ENCODE results near the gene PUM1.

The PUM1 gene

DNA sequence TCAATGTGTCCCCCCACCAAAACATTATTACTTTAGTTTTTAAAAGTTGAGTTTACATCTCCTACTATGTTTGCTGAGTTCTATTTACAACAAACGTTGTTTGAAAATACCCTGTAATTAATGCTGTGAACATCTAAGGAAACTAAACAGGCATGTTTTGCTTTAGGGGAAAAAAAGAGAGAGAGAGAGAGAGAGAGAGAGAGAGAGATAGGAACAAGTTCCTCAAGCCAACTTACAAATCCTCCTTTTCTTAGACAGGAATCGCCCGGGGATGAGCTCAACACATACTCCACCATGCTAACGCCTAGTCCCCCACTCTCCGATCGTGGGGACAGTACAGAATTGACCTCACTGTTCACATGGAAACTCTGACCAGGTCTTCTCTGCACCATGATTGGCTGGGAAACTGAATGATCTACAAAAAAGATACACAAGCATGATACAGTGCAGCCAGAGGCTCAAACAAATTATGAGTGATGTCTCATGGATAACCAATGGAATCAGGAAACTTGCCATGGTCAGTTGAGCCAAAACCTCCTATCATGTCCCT is 59.8 kb downstream of the PUM1 start:
- no peak for TF ChIP-seq CTCF (conservative IDR thresholded peaks at IDR 0.05; ENCODE audit: low read depth, low read length)
- no peak overlapping the region for H3K4me3 ChIP-seq (ENCODE audit: low read length)
- no peak for DNase-seq (ENCODE audit: low read depth)

DNA sequence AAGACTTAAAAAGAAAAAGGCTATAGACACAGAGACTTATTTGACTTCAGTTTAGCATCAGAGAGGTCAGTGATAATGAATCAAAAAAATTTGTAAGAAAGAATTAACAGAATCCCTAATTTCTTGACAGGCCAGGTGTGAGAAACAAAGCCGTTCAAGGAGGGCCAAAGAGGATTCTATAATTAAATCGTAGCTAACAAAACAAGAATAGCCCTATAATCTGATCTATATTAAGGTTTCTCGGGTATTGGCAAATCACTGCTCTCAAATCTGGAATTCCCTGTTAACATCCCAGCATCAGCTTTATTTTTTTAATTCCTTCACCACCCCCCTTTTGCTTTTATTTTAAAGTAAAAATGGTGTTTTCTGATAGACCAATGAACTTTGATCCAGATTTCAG is 60.3 kb downstream of the PUM1 start:
- TF ChIP-seq CTCF (conservative IDR thresholded peaks at IDR 0.05; ENCODE audit: low read depth, low read length), result no peak
- DNase-seq (ENCODE audit: low read depth), result no peak
- H3K4me3 ChIP-seq (ENCODE audit: low read length), result no peak overlapping the region

GRCh38 chr1:31004231-31004621 is 61.3 kb downstream of the PUM1 start:
- H3K4me3 ChIP-seq (ENCODE audit: low read length), result no peak overlapping the region
- TF ChIP-seq CTCF (conservative IDR thresholded peaks at IDR 0.05; ENCODE audit: low read depth, low read length), result no peak

GRCh38 chr1:31003613-31004230 is 61.8 kb downstream of the PUM1 start:
- no peak for DNase-seq (ENCODE audit: low read depth)
- H3K4me3 ChIP-seq (ENCODE audit: low read length), result no peak overlapping the region
- TF ChIP-seq CTCF (conservative IDR thresholded peaks at IDR 0.05; ENCODE audit: low read depth, low read length), result no peak

More at GRCh38 chr1:31004231-31004621, 61.3 kb downstream of the PUM1 start:
- DNase-seq (ENCODE audit: low read depth), result no peak

DNA sequence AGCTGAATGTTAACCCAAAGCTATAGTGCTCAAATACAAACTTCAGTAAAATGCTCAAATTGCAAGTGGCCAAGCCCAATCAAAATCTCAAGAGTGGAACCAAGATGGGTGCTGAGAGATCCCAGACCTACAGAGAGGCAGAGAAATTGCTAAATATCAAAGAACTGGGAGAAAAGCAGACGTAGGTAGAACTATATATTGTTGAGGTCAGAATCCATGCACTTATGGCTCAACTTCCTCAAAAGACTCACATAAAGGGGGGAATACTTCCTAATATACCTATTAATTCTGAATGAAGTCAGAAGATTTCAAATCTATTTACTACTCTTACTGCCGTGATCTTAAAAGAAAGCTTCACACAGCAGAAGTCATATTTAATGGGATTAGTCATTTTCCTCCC is 65.2 kb downstream of the PUM1 start:
- H3K4me3 ChIP-seq (ENCODE audit: low read length), result no peak overlapping the region
- no peak for DNase-seq (ENCODE audit: low read depth)
- TF ChIP-seq CTCF (conservative IDR thresholded peaks at IDR 0.05; ENCODE audit: low read depth, low read length), result no peak

DNA sequence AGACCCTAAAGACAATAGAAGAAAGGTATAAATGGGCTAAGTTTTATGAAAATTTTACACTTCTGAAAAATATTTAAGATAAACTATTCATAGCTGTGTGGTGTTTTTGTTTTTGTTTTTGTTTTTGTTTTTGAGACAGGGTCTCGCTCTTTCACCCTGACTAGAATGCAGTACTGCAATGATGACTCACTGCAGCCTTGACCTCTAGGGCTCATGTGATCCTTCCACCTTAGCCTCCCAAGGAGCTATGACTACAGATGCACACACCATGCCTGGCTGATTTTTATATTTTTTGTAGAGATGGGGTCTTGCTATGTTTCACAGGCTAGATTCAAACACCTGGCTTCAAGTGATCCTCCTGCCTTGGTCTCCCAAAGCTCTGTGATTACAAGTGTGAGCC is 66.6 kb downstream of the PUM1 start:
- H3K4me3 ChIP-seq (ENCODE audit: low read length), result no peak overlapping the region
- no peak for TF ChIP-seq CTCF (conservative IDR thresholded peaks at IDR 0.05; ENCODE audit: low read depth, low read length)
- no peak for DNase-seq (ENCODE audit: low read depth)

- TF ChIP-seq CTCF (conservative IDR thresholded peaks at IDR 0.05; ENCODE audit: low read depth, low read length), result no peak
- H3K4me3 ChIP-seq (ENCODE audit: low read length), result no peak overlapping the region
- DNase-seq (ENCODE audit: low read depth), result no peak
Observed at GRCh38 chr1:30998171-30998570, 67.3 kb downstream of the PUM1 start.
